ENCODE results near the gene MAPK7.

Gene MAPK7

GRCh38 chr17:19343256-19343630 lies 35.1 kb upstream of the MAPK7 start:
- no peaks in the 10 kb centered on the region for H3K27me3 ChIP-seq (ENCODE audit: control insufficient read depth, insufficient read depth, low read length, poor library complexity, severe bottlenecking)
- WGBS, 2 experiments, result 94 to 97% methylated on average over 7 of the region's 7 CpGs
- H3K9me3 ChIP-seq (ENCODE audit: control insufficient read depth, low read length), result no peaks in the 10 kb centered on the region
- no peak overlapping the region for H3K4me3 ChIP-seq (ENCODE audit: insufficient read depth, low read depth, low read length)
- H3K4me1 ChIP-seq (ENCODE audit: control insufficient read depth, insufficient read depth, low read length), result peaks cover 15% of the 10 kb centered on the region
- H3K36me3 ChIP-seq (ENCODE audit: control insufficient read depth, insufficient read depth, low read length), result no peaks in the 10 kb centered on the region
- no peak overlapping the region for H3K27ac ChIP-seq (ENCODE audit: insufficient read depth, low read depth, low read length, poor library complexity, severe bottlenecking)

GRCh38 chr17:19343671-19344151 lies 34.6 kb upstream of the MAPK7 start:
- Histone ChIP-seq H3K4me3 (ENCODE audit: insufficient read depth, low read depth, low read length) (no peak overlapping the region), H3K27me3 (ENCODE audit: control insufficient read depth, insufficient read depth, low read length, poor library complexity, severe bottlenecking) (no peaks in the 10 kb centered on the region), H3K36me3 (ENCODE audit: control insufficient read depth, insufficient read depth, low read length) (no peaks in the 10 kb centered on the region), H3K27ac (ENCODE audit: insufficient read depth, low read depth, low read length, poor library complexity, severe bottlenecking) (no peak overlapping the region), H3K4me1 (ENCODE audit: control insufficient read depth, insufficient read depth, low read length) (peaks cover 15% of the 10 kb centered on the region), H3K9me3 (ENCODE audit: control insufficient read depth, low read length) (no peaks in the 10 kb centered on the region)
- WGBS, 2 experiments, result 90 to 91% methylated on average over 12 to 13 of the region's 13 CpGs

GRCh38 chr17:19344311-19345066 lies 33.8 kb upstream of the MAPK7 start:
- Histone ChIP-seq H3K4me1 (ENCODE audit: control insufficient read depth, insufficient read depth, low read length) (peaks cover 15% of the 10 kb centered on the region), H3K27me3 (ENCODE audit: control insufficient read depth, insufficient read depth, low read length, poor library complexity, severe bottlenecking) (no peaks in the 10 kb centered on the region), H3K4me3 (ENCODE audit: insufficient read depth, low read depth, low read length) (no peak overlapping the region), H3K36me3 (ENCODE audit: control insufficient read depth, insufficient read depth, low read length) (no peaks in the 10 kb centered on the region), H3K27ac (ENCODE audit: insufficient read depth, low read depth, low read length, poor library complexity, severe bottlenecking) (no peak overlapping the region), H3K9me3 (ENCODE audit: control insufficient read depth, low read length) (no peaks in the 10 kb centered on the region)
- 95% methylated on average over 40 of the region's 40 CpGs for WGBS, 2 experiments

DNA sequence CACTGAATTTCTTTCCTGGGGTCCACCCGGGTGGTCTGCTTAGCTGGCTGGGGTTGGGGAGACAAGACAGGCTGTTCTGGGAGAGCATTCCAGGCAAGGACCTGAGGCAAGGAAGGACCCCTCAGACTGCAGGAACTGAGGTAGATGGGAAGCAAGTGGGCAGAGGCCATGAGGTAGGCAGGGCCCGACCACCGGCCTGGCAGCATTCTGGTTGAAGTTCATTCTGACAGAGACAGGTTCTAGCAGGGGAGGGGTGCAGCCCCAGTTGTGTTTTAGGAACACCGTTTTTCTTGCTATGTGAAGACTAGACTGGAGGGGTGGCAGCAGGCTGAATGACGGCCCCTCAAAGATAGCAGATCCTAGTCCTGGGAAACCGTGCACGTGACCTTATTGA lies 33.2 kb upstream of the MAPK7 start:
- Histone ChIP-seq H3K9me3 (ENCODE audit: control insufficient read depth, low read length) (no peaks in the 10 kb centered on the region), H3K4me1 (ENCODE audit: control insufficient read depth, insufficient read depth, low read length) (peaks cover 15% of the 10 kb centered on the region), H3K4me3 (ENCODE audit: insufficient read depth, low read depth, low read length) (no peak overlapping the region), H3K27ac (ENCODE audit: insufficient read depth, low read depth, low read length, poor library complexity, severe bottlenecking) (no peak overlapping the region), H3K27me3 (ENCODE audit: control insufficient read depth, insufficient read depth, low read length, poor library complexity, severe bottlenecking) (no peaks in the 10 kb centered on the region), H3K36me3 (ENCODE audit: control insufficient read depth, insufficient read depth, low read length) (no peaks in the 10 kb centered on the region)
- WGBS, 2 experiments, result 95 to 96% methylated on average over 7 of the region's 7 CpGs

- Histone ChIP-seq H3K27ac (ENCODE audit: insufficient read depth, low read depth, low read length, poor library complexity, severe bottlenecking) (no peak overlapping the region), H3K36me3 (ENCODE audit: control insufficient read depth, insufficient read depth, low read length) (no peaks in the 10 kb centered on the region), H3K4me1 (ENCODE audit: control insufficient read depth, insufficient read depth, low read length) (peaks cover 15% of the 10 kb centered on the region), H3K9me3 (ENCODE audit: control insufficient read depth, low read length) (no peaks in the 10 kb centered on the region), H3K4me3 (ENCODE audit: insufficient read depth, low read depth, low read length) (no peak overlapping the region), H3K27me3 (ENCODE audit: control insufficient read depth, insufficient read depth, low read length, poor library complexity, severe bottlenecking) (no peaks in the 10 kb centered on the region)
- 92 to 93% methylated on average over 13 of the region's 13 CpGs for WGBS, 2 experiments
Measured at GRCh38 chr17:19345486-19346350, 32.6 kb upstream of the MAPK7 start.

GRCh38 chr17:19346351-19347255 lies 31.7 kb upstream of the MAPK7 start:
- WGBS, 2 experiments, result 90 to 91% methylated on average over 19 of the region's 19 CpGs

DNA sequence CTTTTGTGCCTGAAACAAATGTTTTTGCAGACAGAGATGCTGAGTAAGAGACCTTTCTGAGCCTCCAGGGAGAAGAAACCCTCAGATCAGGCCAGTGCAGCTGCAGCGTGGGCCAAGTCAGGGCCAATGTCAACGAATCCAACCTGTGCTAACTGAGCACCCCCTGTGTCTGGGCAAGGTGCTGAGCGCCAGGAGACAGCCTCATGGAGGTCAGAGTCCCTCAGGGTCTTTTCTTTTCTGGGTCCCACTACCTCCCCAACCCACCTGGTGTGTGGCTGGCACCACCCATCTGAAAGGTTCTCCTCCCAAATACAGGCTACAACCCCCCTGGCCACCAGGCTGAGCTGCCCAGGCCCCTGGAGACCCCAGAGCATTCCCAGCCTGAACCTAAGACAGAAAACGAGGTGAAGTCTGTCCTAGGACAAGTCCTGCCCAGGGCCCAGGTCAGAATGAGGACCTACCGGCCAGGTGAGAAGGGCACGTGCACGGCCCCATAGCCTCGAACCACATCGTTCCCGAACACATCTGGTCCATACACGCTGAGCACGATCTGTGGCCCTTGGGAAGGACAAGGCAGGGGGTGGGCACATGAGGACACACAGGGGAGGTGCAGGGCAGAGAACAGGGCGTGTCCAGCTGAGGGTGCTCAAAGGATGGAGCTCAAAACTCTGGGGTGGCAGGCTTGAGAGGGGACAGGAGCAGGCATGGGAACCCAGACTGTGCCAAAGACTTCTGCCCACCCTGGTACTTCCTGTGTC lies 30.8 kb upstream of the MAPK7 start:
- no peaks in the 10 kb centered on the region for H3K9me3 ChIP-seq (ENCODE audit: control insufficient read depth, low read length)
- H3K36me3 ChIP-seq (ENCODE audit: control insufficient read depth, insufficient read depth, low read length), result no peaks in the 10 kb centered on the region
- H3K27me3 ChIP-seq (ENCODE audit: control insufficient read depth, insufficient read depth, low read length, poor library complexity, severe bottlenecking), result no peaks in the 10 kb centered on the region
- 93 to 95% methylated on average over 13 of the region's 13 CpGs for WGBS, 2 experiments
- H3K27ac ChIP-seq (ENCODE audit: insufficient read depth, low read depth, low read length, poor library complexity, severe bottlenecking), result no peak overlapping the region
- peaks cover 4% of the 10 kb centered on the region for H3K4me1 ChIP-seq (ENCODE audit: control insufficient read depth, insufficient read depth, low read length)
- H3K4me3 ChIP-seq (ENCODE audit: insufficient read depth, low read depth, low read length), result no peak overlapping the region

More at GRCh38 chr17:19346351-19347255, 31.7 kb upstream of the MAPK7 start:
- no peaks in the 10 kb centered on the region for H3K9me3 ChIP-seq (ENCODE audit: control insufficient read depth, low read length)
- H3K36me3 ChIP-seq (ENCODE audit: control insufficient read depth, insufficient read depth, low read length), result no peaks in the 10 kb centered on the region
- H3K4me1 ChIP-seq (ENCODE audit: control insufficient read depth, insufficient read depth, low read length), result peaks cover 13% of the 10 kb centered on the region
- H3K4me3 ChIP-seq (ENCODE audit: insufficient read depth, low read depth, low read length), result no peak overlapping the region
- no peaks in the 10 kb centered on the region for H3K27me3 ChIP-seq (ENCODE audit: control insufficient read depth, insufficient read depth, low read length, poor library complexity, severe bottlenecking)
- no peak overlapping the region for H3K27ac ChIP-seq (ENCODE audit: insufficient read depth, low read depth, low read length, poor library complexity, severe bottlenecking)

GRCh38 chr17:19348081-19348650 lies 30.1 kb upstream of the MAPK7 start:
- 94% methylated on average over 9 of the region's 9 CpGs for whole genome bisulfite sequencing, 2 experiments
- Histone ChIP-seq H3K27ac (ENCODE audit: insufficient read depth, low read depth, low read length, poor library complexity, severe bottlenecking) (no peak overlapping the region), H3K4me3 (ENCODE audit: insufficient read depth, low read depth, low read length) (no peak overlapping the region), H3K4me1 (ENCODE audit: control insufficient read depth, insufficient read depth, low read length) (no peaks in the 10 kb centered on the region), H3K27me3 (ENCODE audit: control insufficient read depth, insufficient read depth, low read length, poor library complexity, severe bottlenecking) (no peaks in the 10 kb centered on the region), H3K9me3 (ENCODE audit: control insufficient read depth, low read length) (no peaks in the 10 kb centered on the region), H3K36me3 (ENCODE audit: control insufficient read depth, insufficient read depth, low read length) (no peaks in the 10 kb centered on the region)

GRCh38 chr17:19348806-19349205 lies 29.5 kb upstream of the MAPK7 start:
- no peaks in the 10 kb centered on the region for H3K4me1 ChIP-seq (ENCODE audit: control insufficient read depth, insufficient read depth, low read length)
- H3K27me3 ChIP-seq (ENCODE audit: control insufficient read depth, insufficient read depth, low read length, poor library complexity, severe bottlenecking), result no peaks in the 10 kb centered on the region
- WGBS, 2 experiments, result 95 to 96% methylated on average over 9 of the region's 9 CpGs
- H3K9me3 ChIP-seq (ENCODE audit: control insufficient read depth, low read length), result no peaks in the 10 kb centered on the region
- no peak overlapping the region for H3K27ac ChIP-seq (ENCODE audit: insufficient read depth, low read depth, low read length, poor library complexity, severe bottlenecking)
- no peaks in the 10 kb centered on the region for H3K36me3 ChIP-seq (ENCODE audit: control insufficient read depth, insufficient read depth, low read length)
- no peak overlapping the region for H3K4me3 ChIP-seq (ENCODE audit: insufficient read depth, low read depth, low read length)

Data from ectodermal cell (in vitro differentiated cells).